Glutamatergic neuron (in vitro differentiated cells): Measurements from ENCODE around the gene ZNF329. TPM values are rescaled to one million over a fixed set of nuclear protein-coding genes. Genes with fewer than 3 reads are reported as not detected.
"Not testable (repeated sequence)": the region's sequence is repeated elsewhere in the genome, so short reads cannot be mapped to it uniquely, and the experiment has no call there.

ENCODE experiments used
- DNase-seq: peaks from one replicate; pipeline ENCODE4 v3.0.0; 2022
- H3K27ac Mint-ChIP-seq: one replicate; pipeline ENCODE4 v1.8.0; 2020; ENCODE audit warnings: mild to moderate bottlenecking, mixed read lengths, inconsistent platforms; ENCODE audit not compliant: unreplicated experiment
- H3K27me3 Mint-ChIP-seq: one replicate; pipeline ENCODE4 v1.8.0; 2020; ENCODE audit warnings: mild to moderate bottlenecking, moderate library complexity, mixed read lengths, inconsistent platforms; ENCODE audit not compliant: unreplicated experiment
- H3K36me3 Mint-ChIP-seq: one replicate; pipeline ENCODE4 v1.8.0; 2020; ENCODE audit warnings: mild to moderate bottlenecking, mixed read lengths, inconsistent platforms; ENCODE audit not compliant: unreplicated experiment
- H3K4me1 Mint-ChIP-seq: one replicate; pipeline ENCODE4 v1.8.0; 2020; ENCODE audit warnings: mild to moderate bottlenecking, low read depth, mixed read lengths, inconsistent platforms; ENCODE audit not compliant: unreplicated experiment
- H3K4me3 Mint-ChIP-seq: one replicate; pipeline ENCODE4 v1.8.0; 2020; ENCODE audit warnings: mild to moderate bottlenecking, mixed read lengths, inconsistent platforms; ENCODE audit not compliant: unreplicated experiment
- H3K9me3 Mint-ChIP-seq: one replicate; pipeline ENCODE4 v1.8.0; 2020; ENCODE audit warnings: mild to moderate bottlenecking, moderate library complexity, mixed read lengths, inconsistent platforms; ENCODE audit not compliant: unreplicated experiment
- CTCF ChIP-seq: fragments of 200-600 bp; sonication (generic); IDR thresholded peaks from one replicate; pipeline ENCODE4 v1.5.0; 2021; ENCODE audit not compliant: partially characterized antibody, unreplicated experiment
- total RNA-seq: library from RNA; stranded (reverse); fragmentation: NEBNext Ultra II Directional; extraction: Animal tissue kit (Norgen Biotek cat#: 25700); gene quantifications from one replicate; pipeline ENCODE4 v1.2.1, GENCODE V29; 2021; ENCODE audit not compliant: unreplicated experiment

The ZNF329 gene
- total RNA-seq, 1 donor from 2014 or later, result 14.1 TPM

GRCh38 chr19:58157045-58157728 is 6.6 kb upstream of the ZNF329 start:
- no peak for TF ChIP-seq CTCF
- Mint-ChIP-seq H3K36me3 (peaks cover 10% of the 10 kb centered on the region), H3K4me1 (no peaks in the 10 kb centered on the region), H3K27ac (no peak overlapping the region), H3K4me3 (no peak overlapping the region), H3K27me3 (no peaks in the 10 kb centered on the region), H3K9me3 (peaks cover 10% of the 10 kb centered on the region)
- no peak for DNase-seq

DNA sequence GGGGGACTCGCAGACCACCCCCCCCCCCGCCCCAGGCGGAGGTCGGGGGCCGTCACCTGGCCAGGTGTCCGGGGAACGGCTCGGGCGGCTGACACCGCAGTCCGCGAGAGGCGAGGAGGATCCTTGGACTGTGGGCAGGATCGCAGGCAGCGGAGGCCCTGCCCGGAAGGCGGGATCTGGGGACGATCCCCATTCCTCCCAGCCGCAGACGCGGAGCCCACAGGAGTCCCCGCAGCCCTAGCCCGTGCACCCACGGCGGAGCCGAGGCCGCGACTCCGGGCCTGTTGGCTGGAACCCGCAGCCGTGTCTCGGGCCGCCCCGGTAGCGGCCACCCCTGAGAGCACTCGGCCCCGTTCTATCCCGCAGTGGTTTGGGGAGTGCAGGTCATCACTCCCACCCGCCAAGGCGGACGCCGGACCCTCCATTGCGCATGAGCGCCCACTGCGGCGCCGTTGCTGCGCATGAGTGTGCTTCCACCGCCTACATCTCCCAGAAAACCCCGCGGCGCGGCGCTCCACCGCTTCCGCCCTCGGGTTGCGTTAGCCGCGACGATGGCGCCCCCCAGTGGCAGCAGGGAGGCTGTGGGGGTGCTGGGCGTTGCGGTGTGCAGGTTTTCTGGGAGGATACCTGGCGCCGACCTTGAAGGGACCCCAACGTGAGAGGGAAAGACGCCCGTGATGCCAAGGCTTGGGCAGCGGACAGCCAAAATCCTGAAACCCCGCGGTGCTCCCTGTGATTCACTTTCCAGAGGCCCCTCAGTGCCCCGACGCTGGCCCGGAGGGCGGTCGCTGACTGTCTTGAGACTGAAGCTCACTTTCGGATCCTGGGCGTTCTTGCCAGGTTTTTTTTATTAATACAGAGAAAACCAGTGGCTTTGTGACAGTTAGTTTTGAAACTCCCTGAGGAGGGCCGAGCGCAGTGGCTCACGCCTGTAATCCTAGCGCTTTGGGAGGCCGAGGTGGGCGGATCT is 4.4 kb upstream of the ZNF329 start:
- peaks cover 11% of the 10 kb centered on the region for H3K36me3 Mint-ChIP-seq
- H3K4me3 Mint-ChIP-seq, result peak overlapping the region; percentile 87
- no peaks in the 10 kb centered on the region for H3K4me1 Mint-ChIP-seq
- H3K27ac Mint-ChIP-seq, result no peak overlapping the region
- H3K27me3 Mint-ChIP-seq, result peaks cover under 1% of the 10 kb centered on the region
- peaks cover 13% of the 10 kb centered on the region for H3K9me3 Mint-ChIP-seq
- DNase-seq, result peak; percentile 100
- peak; percentile 98 for TF ChIP-seq CTCF

GRCh38 chr19:58154287-58154678 is 3.7 kb upstream of the ZNF329 start:
- peaks cover 3% of the 10 kb centered on the region for H3K4me1 Mint-ChIP-seq
- H3K27me3 Mint-ChIP-seq, result peaks cover 4% of the 10 kb centered on the region
- no peak for TF ChIP-seq CTCF
- peak overlapping the region; percentile 90 for H3K27ac Mint-ChIP-seq
- DNase-seq, result peak; percentile 21
- peaks cover 18% of the 10 kb centered on the region for H3K9me3 Mint-ChIP-seq
- peak overlapping the region; percentile 87 for H3K4me3 Mint-ChIP-seq
- peaks cover 18% of the 10 kb centered on the region for H3K36me3 Mint-ChIP-seq

GRCh38 chr19:58153386-58153785 is 2.8 kb upstream of the ZNF329 start:
- no peak for DNase-seq
- H3K36me3 Mint-ChIP-seq, result peaks cover 23% of the 10 kb centered on the region
- no peak overlapping the region for H3K4me3 Mint-ChIP-seq
- TF ChIP-seq CTCF, result no peak
- H3K9me3 Mint-ChIP-seq, result peaks cover 17% of the 10 kb centered on the region
- H3K4me1 Mint-ChIP-seq, result peaks cover 3% of the 10 kb centered on the region
- no peak overlapping the region for H3K27ac Mint-ChIP-seq
- H3K27me3 Mint-ChIP-seq, result peaks cover 4% of the 10 kb centered on the region

GRCh38 chr19:58147475-58147874 is 3.1 kb downstream of the ZNF329 start:
- H3K4me1 Mint-ChIP-seq, H3K4me3 Mint-ChIP-seq, H3K27ac Mint-ChIP-seq, DNase-seq, H3K27me3 Mint-ChIP-seq: not testable (repeated sequence)
- H3K36me3 Mint-ChIP-seq, result peaks cover 27% of the 10 kb centered on the region
- H3K9me3 Mint-ChIP-seq, result peaks cover 26% of the 10 kb centered on the region
